GM18870 (cell line): ENCODE measurements around the gene HOXA13.

Source experiments
- ATAC-seq: cut with Tn5 transposase; IDR thresholded peaks from one replicate; pipeline ENCODE4 v1.9.1; 2021; ENCODE audit warnings: moderate library complexity; ENCODE audit not compliant: unreplicated experiment

The HOXA13 gene

DNA sequence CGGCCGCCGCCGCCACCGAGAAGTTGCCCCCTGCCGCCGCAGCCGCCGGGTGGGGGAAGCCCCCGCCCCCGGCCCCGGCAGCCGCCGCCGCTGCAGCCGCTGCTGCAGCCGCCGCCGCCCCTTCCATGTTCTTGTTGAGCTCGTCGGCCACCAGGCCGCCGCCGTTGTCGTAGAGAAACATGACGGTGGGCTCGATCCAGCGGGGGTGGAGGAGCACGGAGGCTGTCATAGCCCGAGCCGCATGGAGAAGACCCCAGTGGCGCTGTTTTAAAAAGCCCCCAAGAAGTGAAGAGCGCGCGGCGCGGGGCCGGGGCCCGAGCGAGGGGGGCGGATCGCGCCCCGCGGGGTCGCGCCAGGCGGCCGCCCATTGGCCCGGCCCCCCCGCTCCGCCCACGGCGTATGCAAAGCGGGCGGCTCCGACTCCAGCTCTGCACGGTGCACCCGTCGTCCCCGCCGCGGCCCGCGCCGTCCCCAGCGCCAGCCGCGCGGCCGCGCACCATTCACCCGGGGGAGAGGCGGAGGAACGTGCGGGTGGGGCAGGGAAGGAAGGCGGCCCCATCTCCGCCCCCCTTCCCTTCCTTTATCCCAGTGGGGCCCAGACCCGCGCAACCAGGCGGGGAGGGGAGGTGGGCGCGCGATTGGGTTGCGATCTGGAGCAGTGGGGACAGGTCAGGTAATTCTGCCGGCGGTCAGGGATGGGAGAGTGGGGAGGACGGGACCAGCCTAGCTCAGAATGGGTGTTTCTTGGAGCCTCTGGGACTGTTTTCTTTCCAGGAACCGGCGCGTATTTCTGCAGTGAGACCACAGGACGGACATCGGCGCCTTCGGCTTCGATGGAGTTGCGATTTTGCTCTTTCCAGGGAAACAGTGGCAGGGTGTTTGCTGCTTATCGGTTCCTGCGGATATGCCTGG is at the start of gene HOXA13:
HOXA13 (minus strand) TSS at position 243 of the 912 bp plus-strand sequence; CDS start at position 229, 14 bp downstream.
- ATAC-seq: no peak

DNA sequence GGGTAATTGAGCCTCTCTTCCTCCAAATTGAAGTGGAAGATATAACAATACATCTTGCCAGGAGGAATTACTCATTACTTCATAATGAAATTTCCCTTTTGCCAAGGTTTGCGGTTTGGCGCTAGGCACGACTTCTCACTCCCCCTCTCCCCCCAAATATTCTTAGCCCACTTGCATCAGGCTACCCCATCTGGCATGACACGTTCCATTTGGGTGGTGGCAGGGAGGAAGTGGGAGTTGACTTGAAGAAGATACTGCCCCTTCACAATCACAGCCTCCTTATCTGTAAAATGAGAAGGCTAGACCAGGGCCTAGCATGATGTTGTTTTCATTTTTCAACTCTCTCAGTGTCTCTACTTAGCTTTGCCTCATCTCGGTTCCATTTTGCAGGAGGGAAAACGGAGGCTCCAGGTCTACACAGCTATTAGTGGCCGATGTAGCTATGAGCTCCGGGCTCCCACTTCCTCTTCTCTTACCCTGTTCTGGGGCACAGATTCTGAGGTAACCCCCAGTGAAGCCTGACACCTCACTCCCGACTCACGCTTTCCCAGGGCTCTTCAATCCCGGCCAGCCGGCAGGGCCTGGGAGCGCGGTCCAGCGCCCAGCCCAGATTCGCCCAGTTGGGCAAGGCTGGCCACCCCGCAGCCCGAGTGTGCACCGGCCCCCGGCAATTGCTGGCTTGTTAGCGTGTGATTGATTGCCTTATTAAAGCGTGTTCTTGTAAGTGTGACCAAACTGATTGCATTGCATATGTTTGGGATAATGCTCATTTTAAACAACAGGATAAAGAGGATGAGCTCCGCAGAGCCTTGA is 49.2 kb upstream of the HOXA13 start:
- no peak for ATAC-seq

DNA sequence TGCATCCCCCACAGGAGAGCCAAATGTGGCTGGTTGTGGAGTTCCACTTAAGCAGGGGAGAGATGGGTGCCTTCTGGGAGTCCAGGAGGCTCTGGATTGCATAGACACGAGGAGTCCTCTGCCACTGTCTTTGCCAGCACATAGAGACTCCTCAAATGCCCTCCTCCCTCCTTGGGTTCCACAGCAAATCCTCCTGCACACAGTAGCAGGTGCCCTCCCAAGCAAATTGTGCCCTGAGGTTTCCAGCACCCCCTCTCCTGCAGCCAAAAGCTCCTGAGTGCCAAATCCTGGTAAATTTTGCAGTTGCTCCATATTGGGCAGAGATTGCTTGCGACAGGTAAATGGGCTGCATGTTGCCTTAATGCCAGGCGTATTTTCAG is 48.5 kb upstream of the HOXA13 start:
- ATAC-seq: no peak

DNA sequence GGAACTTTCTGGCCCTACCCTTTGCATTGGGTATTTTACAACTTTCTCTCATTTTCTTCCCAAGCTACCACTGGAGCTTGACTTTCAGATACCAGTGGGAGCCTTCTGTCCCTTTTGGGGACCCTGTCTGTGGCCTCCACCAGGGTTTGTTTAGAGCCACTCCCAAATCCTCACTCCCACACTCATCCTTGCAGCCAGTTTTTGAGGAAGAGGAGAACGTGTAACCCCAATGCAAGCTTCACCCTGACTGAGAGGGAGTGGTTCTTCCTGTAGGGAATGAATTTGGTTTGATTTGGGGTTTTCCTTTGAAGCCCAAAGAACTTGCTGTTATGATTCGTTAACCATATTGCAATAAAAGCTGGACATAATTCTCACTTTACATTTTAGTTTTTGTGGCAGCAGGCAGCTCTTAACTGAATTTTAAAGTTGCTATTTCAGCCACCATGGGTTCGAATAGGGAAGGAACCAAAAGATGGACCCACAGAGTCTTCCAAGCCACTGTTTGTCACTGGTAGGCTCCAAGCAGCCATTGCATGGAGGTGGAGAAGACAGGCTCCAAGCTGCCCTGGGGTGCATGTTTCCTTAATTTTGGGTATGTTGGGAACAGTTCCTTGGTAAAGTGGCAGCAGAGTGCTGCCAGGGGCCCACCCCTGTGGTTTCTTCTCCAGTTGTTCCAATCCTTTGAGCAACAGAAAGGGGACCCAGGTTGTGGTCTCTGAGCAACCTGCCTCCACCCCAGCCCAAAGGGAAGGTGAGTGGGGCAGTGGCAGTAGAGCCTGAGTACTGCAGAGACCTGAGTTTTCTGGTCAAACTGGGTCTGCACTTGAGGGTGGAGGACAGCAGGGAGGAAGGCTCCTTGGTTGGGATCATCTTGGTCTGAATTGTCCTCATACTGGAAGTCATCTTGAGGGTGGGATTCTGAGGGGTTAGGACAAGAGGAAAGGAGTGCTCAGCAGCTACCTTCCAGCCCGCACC is 47.8 kb upstream of the HOXA13 start:
- ATAC-seq: no peak

DNA sequence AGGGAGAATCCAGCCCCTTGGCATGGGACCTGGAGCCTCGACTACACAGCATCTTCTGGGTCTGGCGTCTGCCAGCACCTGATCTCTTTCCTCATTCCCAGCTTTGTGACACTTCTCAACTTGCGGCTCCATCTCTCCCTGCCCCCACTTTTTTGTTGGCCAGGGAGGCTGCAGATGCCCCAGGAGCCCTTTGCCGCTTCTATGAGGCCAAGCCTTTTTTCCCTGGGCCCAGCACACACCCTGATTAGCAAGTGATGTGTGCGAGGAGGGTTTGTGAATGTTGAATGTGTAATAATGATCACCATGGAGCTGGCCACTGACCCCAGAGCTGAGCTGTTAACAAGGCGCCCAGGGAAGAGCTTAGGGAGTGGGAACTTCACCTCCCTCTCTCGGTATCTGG is 47.1 kb upstream of the HOXA13 start:
- ATAC-seq: no peak

DNA sequence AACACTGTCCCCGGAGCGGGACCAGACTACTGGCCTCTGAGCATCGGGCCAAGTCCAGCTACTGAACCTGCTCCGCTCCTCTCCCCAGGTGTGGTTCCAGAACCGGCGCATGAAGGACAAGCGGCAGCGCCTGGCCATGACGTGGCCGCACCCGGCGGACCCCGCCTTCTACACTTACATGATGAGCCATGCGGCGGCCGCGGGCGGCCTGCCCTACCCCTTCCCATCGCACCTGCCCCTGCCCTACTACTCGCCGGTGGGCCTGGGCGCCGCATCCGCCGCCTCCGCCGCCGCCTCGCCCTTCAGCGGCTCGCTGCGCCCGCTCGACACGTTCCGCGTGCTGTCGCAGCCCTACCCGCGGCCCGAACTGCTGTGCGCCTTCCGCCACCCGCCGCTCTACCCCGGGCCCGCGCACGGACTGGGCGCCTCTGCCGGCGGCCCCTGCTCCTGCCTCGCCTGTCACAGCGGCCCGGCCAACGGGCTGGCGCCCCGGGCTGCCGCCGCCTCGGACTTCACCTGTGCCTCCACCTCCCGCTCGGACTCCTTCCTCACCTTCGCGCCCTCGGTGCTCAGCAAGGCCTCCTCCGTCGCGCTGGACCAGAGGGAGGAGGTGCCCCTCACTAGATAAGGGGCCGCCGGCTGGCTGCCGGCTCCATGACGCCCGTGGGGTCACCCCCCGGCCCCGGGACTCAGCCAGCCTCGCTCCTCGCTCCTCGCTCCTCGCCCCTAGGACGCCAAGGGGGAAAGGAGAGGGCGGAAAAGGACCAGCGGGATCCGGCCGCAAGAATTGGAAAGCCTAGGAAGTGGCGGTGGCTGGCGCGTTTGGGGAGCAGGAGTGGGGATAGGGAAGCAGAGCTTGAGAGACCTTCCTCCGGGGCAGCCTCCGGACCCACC is 46.2 kb upstream of the HOXA13 start:
- no peak for ATAC-seq

DNA sequence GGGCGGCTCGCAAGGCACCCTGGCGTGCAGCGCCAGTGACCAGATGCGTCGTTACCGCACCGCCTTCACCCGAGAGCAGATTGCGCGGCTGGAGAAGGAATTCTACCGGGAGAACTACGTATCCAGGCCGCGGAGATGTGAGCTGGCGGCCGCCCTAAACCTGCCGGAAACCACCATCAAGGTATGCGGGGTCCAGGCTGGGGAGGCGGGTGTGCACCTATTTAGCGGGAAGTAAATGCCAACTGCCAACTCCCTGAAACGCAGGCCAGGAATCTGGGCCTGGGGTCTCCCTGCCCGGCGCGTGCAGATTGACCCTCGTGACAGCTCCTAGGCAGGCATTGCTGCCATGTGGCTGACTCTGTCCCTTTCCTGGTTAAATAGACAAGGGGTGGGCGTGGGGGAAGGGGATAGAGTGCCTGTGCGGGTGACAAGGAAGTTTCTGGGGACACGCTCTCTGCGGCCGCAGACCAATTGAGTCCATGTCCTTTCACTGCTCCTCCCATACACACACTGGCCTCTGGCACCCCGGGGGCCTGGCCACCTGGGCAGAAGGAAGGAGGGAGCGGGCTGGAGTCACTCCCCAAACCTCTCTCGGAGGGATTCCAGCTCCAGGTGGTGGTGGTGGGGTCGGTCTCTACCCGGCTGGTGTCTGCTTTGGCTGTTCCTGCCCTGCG is 45.4 kb upstream of the HOXA13 start:
- no peak for ATAC-seq

DNA sequence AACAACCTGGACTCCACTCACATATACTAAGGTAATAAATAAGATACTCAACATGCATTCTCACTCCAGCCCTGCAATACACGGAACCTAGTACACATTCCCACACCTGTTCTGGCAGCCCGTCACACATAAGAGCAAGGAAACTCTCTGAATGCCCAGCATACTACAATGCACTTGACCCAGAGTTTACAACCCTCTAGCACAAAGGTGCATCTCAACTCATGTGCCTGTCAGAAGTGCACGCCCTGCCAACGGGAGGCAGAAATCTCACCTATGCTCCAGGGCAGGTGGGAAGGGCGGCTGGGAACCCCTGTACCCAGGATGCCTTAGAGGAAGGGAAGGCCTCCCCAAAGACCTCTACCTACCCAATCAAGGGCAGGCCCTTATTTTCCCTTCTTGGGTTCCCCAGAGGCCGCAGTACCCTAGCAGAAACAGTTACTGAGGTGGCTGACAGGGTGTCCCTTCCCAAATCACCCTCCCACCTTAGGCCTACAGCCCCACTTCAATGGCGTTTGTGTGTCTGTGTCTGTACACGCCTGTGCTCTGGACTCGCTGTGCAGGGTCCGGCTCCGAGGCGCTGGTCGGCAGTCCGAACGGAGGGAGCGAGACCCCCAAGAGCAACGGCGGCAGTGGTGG is 44.7 kb upstream of the HOXA13 start:
- no peak for ATAC-seq

DNA sequence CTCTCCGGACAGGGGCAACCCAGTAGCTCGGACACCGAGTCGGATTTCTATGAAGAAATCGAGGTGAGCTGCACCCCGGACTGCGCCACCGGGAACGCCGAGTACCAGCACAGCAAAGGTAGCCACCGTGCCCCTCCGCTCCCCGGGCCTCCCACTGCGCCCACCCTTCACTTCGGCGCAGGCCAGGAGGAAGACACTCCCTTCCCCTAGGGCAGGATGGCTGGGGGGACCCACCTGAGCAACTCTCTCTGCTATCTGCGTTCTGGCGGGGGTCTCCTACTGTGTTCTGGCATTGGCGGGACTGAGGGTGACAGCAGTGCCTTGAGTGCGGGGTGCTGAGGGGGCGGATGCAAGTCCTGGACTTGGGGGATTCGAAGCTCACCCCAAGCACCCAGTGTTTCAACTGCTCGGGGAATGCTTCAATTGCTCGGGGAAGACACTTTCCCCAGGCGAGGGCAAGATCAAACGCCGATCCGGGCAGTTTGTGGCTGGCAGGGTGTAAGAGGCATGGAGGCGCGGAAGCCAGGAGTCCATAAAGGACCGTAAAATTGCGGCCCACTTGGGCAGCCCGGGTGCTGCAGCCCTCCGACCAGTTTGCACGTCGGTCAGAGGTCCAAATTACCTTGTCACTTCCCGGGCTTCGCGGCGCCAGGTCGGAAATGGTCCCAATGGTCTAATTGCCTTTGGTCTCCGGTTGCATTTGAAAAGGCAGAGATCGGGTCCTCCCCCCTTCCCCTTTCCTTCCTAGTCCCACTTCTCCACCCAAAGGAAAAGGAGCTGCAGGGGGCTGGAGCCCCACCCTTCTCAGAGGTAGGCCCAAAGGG is 43.7 kb upstream of the HOXA13 start:
- ATAC-seq: no peak

DNA sequence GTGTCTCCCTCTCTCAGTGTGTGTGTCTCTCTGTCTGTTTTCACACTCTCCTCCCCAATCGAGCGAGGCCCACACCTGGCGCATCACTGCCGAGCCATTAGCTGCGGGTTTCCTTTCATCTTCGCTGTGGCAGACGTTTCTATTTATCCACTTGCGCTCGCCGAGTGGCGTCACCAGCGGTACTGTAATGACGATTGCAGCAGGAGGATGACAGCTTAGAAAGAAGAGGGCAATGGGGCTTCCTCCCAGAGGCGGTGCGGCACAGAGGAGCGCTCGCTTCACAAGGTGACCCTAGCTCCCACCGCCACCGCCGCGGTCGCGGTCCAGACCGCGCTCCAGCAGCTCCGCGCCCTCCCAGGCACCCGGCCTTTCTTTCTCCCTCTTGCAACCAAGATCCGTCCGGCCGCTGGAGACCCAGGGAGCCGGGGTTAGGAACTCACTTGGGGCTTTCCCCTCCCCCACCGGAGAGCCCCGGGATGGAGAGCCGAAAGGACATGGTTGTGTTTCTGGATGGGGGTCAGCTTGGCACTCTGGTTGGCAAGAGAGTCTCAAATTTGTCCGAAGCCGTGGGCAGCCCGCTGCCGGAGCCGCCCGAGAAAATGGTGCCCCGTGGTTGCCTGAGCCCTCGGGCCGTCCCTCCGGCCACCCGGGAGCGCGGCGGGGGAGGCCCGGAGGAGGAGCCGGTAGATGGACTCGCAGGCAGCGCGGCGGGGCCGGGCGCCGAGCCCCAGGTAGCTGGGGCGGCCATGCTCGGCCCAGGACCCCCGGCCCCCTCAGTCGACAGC is 42.9 kb upstream of the HOXA13 start, which contains the start of gene EVX1:
EVX1 (plus strand) TSS at position 248 of the 785 bp plus-strand sequence; CDS start at position 477, 229 bp downstream.
- no peak for ATAC-seq

DNA sequence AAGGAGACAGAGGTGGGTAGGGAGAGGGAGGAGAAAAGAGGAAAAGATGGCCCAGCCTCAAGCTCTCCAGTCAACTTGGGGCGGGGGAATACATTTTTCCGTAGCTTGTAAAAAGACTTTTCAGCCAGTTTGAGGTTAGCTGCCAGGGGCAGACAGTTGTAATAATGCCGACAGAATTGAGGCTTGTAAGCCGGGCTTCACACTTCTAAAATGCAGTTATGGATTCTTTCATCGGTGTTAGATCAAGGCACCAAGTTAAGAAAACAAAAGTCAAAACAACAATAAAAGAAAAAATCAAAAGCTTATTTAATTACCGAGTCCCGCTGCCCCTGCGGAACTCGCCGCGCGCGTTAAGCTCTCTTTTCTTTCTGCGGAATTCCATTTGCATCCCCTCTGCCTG is 42.3 kb upstream of the HOXA13 start:
- ATAC-seq: no peak

DNA sequence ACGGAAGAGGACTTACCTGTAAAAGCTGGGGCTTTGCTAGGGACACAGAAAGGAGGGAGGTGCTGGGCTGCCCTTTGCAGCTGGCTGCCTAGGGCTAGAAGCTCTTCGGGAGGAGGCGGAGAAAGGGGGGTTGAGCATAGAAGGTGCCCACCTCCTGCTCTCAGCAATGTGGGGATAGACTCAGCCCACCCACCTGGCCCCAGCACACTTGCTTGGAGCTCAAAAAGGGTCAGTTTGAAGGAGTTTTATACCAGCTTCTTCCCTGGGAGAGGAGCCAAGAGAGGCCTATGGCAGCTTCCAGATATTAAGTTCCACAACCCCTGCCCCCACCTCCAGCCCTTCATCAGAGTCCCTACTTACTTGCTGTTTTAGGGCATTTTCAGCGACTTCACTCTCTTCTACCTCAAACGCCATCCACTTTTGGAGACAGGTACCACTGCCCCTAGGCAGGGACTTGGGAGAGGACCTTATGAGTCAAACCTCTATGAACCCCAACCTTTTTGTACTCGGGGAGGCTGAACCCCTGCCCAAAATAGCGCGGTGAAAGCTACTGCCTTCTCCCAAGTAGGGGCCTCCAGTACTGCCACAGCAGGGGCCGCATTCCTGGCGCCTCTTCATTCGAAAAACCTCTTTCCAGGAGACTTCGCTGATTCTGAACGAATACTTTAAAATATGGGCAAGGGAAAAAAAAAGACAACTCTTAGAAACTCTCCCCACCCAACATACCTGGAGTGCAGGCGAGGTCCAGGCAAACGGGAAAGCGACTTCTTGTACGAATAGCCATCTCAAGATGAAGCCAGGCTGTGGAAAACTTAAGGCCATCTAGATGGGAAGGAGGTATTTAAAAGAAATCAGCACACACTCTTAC is 41.5 kb upstream of the HOXA13 start:
- ATAC-seq: no peak

DNA sequence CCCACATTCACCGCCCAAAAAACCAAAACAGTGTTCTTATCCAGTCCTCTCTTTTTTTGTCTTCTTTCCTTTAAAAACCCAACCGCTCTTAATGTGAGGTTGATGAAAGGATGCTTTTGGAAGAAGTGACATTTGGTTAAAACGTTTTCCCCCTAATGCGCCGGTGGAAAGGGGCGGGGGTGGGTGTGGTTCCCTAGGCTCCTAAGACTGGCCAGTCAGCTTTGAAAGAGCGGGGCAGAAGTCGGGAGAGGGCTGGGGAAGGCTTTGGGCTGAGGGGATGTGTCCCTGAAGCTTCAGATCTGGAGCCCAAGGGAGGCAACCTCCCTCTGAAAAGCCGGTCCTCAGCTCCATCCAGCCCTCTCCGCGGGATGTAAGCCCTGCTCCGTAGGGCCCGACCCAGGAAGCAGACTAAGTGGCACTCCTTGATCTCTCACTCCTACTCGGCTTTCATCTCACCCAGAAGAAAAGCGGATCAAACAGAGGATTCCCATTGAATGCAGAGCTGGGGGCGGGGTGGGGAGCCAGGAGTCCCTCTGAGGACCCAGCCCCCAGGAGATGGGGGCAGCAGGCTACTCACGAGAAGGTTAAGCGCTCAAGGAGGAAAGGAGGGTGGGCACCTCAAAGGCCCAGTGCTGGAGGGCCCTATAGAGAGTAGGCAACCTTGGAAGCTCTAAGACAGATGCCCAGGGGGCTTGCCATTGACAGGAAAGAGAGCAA is 40.3 kb upstream of the HOXA13 start:
- no peak for ATAC-seq

DNA sequence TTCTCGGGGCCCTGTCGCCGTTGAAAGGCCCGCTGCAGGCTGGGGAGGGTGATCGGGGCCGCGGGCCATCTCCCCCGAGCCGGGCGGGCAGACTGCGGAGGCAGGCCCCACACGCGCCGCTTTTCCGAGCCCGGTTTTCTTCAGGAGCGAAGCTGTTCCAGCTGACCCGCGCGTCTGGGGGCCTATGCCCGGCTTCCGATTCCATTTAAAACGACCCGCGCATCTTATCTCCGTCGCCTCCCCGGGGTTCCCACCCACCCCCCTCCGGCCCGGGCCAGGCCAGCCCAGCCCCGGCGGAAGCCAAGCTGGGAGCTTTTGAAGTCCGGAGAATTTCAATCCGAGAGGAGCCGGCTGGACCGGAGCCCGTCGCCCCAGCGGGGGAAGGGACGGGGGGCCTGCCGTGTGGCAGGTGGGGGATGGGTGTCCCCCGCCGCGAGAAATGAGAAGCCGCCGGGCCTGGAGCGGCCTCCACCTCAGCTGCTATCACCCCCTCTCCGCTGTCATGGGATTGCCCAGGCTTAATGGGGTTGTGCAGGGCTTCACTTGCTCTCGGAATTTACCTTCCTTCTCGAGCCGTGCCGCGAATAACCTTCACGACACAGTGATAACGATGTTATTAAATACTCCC is 39.6 kb upstream of the HOXA13 start:
- ATAC-seq: no peak

DNA sequence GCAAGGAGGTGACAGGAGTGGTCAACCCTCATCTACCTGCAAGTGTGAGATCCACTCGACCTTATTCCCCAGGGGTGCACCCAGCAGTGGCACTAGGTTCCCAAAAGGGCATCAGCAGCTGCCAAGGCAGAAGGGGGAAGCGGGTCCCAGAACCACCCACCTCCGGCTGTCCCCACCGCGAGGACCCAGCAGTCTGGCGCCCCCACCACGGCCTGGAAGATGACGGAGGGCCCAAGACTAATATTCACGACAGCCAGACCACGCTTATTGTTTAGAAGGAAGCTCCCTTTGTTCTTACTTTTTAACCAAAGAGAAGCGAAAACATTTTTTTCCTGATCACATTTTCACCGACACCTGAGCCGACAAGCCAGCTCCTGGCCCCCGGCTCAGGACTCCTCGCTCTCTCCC is 39.1 kb upstream of the HOXA13 start:
- no peak for ATAC-seq
